Stimulated activated CD4-positive, alpha-beta T cell treated with anti-CD3 and anti-CD28 coated beads, TNF-alpha, amount 100 ng/mL, for 24 hours (primary cell): ENCODE measurements around the gene COX4I2.

ENCODE experiments used
- DNase-seq, 3 experiments: peaks; one replicate each; pipeline ENCODE4 v3.0.0-alpha.2; 2020; ENCODE audit warnings: low read depth in 3 of 3

COX4I2 gene

DNA sequence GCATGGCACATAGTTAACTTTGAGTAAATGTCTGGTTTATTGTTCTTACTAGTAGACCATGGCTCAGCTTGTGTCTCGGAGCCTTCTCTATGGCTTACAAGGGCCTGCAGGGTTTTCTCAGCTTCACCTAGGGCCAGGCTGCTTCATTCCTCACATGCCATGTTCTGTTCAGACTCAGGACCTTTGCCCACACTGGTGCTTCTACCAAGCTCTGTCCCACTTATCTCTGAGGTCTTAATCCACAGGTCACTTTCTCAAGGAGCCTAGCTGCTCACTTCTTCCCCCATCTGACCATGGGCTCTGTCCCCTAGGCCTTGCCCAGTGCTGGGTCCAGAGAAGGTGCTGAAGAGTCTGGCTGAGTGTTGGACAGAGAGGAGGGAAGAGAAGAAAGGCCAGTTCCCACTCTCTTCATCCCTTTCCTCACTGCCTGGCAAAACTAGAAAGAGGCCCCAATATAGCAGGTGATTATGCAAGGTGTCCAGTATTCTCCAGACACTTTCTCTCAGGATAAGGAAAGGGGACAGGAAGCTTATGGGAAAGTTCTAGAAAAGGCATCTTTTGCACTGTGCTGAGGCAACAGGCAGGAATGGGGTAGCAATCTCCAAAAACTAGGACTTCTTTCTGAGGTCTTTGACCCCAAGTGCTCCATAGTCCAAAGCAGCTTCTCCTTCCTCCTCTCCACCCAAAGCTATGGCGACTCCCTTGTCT, 40.0 kb downstream of the COX4I2 start:
- DNase-seq, result no peak

DNA sequence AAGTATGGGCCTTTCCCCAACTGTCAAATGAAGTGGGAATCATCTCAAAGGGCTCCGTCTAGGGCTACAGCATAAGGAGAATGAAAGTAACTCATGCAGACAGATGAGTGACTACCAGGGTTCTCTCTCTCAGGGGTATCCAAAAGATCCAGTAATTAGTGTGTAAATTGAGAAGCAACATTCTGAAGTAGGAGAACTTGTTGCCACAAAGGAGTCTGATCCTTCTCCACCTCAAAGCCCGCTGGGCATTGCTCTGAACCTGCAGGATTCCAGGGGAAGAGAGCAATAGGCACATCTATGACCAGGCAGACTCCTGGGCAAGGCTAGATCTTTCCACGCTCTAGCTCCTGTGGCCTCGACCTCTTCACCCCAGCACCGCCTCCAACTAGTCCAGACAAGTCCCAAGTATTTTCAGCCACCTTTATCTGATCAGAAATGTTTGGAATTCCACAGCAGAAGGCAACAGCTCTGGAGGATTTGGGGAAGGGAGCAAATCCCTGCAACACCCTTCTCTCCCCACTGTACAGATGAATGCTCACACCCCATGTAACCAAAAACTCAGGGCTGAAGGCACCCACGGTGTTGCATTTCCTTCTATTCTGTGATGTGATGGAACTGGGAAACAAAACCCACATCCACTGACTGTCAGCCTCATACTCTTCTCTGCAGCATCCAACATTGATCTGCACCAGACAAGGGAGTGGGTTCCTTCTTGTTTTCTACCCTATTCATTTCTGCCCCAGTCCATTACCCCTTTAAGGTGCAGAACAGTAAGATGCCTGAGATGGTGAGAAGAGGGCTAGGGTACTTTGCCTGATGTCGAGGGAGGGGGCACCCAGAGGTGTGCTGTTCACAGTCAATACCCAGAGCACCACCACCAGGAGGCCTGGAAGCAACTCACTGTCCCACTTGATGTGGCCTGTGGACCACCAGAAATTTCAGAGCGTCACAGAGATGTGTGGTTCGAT, 41.0 kb downstream of the COX4I2 start:
- no peak for DNase-seq

DNA sequence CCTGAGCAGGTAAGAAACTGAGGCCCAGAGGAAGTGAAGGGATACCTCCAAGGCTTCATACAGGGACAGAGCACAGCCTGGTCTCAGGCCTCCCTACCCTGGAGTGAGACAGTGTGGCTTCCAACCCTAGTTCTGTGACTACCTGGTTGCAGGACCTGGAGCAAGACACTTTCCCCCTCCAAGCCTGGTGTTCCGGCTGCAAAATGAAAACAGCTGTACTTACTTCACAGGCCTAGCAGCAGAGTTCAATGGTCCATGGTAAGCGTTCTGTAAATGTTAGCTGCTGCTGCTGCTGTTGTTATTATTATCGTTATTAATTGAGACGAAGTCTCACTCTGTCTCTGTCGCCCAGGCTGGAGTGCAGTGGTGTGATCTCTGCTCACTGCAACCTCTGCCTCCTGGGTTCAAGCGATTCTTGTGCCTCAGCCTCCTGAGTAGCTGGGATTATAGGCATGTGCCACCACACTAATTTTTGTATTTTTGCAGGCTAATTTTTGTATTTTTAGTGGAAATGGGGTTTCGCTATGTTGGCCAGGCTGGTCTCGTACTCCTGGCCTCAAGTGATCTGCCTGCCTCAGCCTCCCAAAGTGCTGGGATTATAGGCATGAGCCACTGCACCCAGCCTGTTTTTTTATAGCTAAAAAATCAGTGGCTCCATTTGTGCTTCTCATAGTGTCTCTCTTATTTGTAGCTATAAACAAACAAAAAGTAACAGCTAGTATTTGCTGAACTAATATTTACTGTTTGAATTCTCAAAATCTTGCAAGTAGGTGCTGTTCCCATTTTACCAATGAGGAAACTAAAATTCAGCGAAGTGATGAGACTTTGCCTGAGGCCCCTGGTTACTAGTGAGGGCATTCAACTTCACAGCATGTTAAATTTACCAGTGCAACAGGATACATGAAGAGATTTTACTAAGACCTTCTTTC, 41.9 kb downstream of the COX4I2 start:
- DNase-seq, result no peak

DNA sequence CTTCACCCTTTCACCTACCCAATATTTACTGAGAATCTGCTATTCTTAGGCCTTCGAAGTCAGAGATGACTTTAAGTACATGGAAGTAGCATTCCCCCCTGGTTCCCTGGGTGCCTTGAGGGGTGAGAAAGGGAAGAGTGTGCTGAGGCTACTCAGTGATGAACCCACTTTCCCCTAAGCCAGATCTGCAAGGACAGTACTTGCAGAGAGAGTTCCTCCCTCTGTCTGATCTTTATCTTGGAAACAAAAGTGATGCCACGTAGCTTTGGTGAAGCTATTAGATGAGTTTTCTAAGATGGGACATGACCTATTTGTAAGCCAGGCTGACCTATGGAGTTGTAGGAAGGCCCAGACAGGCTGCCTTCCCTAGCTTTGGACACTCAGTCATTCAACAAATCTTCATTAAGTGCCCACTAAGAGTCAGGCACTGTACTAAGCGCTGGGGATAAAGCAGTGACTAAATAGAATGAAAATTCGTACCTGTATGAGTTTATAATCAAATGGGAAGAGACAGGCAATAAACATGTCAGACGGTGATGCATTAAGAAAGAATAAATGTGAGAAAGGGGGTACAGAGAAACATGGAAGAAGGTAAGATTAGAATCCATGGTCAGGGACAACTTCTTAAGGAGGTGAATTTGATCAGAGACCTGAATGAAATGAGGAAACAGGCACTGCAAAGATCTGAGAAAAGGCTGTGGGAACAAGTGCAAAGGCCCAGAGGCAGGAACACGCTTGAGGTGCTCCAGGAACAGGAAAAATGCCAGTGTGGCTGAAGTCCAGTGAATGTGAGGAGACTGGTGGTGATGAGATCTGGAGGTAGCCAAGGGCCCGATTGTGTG, 42.8 kb downstream of the COX4I2 start:
- DNase-seq, result no peak

DNA sequence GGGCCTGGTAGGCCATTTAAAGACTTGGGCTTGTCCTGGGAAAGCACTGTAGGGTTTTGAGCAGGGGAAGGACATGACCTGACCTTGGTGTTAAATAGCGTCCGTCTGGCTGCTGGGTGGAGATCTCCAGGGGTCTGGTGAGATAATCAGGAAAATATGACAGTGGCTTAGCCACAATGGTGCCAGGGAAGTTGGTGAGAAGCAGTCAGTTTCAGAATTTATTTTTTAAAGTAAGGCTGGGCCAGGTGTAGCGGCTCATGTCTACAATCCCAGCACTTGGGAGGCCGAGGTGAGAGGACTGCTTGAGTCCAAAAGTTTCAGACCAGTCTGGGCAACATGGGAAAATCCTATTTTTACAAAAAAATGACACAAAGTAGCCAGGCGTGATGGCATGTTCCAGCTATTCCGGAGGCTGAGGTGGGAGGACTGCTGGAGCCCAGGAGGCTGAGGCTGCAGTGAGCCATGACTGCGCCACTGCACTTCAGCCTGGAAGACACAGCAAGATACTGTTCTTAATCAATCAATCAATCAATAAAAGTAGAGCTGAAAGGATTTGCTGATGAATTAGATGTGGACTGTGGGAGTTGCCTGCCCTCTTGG, 43.5 kb downstream of the COX4I2 start:
- DNase-seq, result no peak

DNA sequence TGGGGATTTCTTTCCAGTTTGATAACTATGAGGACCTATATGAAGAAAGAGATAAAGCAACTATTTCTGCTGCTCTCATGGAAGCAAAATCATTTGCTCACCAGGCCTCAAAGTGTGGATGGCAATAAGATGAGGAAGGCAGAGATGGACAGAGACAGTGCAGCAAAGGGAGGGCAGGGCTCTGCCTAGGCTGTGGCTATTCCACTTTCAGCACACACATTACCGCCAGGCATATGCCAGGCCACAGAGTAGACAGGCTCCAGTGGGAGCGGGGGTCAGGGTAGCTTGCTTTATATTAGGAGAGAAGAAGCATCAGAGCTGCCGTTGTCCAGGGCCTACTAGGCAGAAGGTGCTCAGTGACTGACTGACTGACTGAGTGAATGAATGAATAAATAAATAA, 44.1 kb downstream of the COX4I2 start:
- DNase-seq, result no peak

DNA sequence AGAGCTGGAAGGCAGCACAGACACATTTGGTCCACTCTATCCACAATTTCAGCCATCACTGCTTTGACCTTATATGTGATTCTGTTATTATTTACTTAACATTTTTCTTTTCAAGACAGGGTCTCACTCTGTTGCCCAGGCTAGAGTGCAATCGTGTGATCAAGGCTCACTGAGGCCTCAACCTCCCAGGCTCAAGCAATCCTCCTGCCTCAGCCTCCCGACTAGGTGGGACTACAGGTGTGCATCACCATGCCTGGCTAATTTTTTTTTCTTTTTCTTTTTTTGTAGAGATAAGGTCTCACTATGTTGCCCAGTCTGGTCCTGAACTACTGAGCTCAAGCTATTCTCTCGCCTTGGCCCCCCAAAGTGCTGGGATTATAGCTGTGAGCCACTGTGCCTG, 44.6 kb downstream of the COX4I2 start:
- DNase-seq, result no peak

DNA sequence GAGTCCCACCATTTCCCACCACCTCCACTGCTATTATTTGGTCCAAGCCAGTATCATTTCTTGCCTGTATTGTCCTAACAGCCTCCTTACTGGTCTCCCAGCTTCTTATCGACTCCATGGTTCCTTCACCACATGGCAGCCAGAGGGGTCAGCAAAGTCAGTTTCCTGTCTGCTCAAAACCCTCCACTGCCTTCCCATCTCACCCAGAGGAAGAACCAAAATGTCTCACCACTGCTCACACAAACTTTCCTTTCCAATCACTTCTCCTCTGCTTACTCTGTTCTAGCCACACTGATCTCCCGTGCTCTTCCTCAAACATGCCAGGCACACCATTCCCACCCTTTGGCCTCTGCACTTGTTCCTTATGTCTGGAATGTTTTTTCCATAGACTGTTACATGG, 45.2 kb downstream of the COX4I2 start:
- no peak for DNase-seq

DNA sequence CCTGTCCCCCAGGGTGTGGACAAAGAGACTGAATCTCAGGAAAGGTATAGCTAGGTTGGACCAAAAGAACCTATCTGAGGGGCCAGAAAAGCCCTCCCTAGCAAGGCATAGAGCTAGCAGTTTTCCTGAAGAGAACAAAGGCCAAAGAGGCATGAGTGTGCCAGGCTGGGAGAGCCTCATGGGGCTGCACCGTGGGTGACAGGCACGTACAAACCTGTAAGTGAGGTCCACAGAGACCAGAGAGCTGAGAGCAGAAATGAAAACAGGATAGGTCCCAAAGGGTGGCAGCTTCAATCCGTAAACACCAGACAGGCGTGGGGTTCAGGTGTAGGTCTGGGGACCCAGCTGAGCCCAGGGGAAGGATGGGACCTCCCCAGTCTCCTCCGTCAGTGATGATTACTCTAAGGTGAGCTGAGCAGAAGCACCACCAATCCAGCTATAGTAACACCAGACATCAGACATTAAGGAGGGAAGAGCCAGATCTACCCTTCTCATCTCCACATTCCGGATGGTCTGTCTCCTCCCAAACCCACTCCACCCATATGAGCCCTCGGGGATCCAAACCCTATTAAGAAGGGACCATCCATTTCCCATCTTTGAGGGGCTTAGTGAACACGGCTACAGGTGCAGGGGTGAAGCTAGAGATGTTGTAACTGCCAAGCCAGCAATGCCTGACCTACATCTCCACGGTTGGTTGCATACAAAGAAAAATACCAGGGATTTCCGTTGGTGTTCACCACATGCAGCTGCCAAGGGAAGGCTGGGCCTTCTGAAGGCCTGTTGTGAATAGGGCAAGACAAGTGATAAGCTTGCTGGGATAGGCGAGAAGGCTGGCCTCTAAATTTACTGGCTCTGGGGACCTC, 46.7 kb downstream of the COX4I2 start:
- no peak for DNase-seq

DNA sequence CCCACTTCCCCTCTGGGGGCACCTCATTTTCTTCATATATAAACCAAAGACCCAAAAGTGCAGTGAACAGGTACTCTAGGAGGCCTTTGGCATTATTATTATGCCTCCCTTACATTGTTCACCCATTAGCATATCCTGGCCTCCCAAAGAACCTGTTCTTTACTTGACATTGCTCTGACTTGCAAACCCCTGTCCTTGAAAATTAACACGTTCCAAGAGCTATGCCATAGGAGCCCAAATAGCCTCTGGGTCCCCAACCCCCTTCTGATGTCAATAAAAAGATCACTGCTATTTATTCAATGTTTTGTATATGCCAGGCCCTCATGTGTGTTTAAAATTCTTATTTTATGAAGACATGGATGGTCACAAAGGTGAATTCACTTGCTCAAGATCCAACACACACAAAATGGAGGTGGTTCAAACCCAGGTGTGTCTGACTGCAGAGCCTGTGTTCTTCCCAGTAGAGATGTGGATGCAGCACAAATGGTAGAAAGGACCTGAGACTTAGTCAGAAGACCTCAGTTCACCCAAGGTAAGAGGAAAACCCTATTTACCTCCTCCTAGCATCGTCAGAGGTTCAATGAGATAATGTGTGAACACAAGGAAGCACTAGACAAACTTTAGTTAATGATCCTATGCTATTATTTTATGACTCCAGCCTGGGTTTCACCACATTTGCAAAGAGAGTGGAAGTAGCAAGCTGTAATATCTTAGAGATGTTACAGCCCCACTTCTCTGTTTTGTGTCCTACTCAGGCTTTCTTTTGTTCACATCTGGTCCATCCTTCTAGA, 48.3 kb downstream of the COX4I2 start:
- no peak for DNase-seq

DNA sequence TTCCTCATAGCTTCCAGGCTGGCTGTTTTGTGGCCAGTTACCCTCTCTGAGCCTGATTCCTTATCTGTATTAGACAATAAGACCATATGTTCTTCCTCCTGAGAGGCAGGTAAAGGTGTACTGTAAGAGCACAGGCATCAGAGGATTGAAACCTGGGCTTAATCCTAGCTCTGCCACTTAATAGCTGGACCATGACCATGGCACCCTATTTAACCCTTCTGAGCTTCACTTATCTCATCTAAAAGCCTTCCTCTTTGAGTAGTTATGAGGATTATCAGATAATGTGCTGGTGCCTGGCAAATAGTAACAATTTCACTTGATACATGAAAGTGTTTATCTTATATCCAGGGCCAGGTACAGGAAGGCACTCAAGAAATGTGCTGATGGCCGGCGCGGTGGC, 50.1 kb downstream of the COX4I2 start:
- no peak for DNase-seq

DNA sequence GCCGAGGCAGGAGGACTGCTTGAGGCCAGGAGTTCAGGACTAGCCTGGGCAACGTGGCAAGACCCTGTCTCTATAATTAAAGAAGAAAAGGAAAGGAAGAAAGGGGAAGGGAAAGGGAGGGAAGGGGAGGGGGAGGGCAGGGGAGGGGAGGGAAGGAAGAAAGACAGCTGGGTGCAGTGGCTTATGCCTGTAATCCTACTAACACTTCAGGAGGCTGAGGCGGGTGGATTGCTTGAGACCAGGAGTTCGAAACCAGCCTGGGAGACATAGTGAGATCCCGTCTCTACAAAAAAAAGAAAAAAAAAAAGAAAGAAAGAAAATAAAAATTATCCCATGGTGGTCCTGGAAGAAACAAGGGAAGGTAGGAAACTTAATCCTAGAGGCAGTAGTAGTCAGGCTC, 51.4 kb downstream of the COX4I2 start:
- no peak for DNase-seq

DNA sequence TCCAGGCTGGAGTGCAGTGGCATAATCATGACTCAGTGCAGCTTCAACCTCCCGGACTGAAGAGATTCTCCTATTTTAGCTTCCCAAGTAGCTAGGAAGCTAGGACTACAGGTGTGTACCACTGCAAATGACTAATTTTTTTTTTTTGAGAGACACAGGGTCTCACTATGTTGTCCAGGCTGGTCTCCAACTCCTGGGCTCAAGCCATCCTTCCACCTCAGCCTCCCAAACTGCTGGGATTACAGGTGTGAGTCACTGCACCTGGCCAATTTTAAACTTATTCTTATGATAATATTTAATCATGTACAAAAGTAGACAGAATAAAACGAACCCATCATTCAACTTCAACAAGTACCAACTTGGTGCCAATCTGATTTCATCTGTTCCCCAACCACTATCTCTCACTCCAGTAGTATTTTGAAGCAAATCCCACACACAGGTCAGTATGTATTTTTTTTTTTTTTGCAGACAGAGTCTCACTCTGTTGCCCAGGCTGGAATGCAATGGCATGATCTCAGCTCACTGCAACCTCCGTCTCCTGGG, 52.5 kb downstream of the COX4I2 start:
- no peak for DNase-seq

DNA sequence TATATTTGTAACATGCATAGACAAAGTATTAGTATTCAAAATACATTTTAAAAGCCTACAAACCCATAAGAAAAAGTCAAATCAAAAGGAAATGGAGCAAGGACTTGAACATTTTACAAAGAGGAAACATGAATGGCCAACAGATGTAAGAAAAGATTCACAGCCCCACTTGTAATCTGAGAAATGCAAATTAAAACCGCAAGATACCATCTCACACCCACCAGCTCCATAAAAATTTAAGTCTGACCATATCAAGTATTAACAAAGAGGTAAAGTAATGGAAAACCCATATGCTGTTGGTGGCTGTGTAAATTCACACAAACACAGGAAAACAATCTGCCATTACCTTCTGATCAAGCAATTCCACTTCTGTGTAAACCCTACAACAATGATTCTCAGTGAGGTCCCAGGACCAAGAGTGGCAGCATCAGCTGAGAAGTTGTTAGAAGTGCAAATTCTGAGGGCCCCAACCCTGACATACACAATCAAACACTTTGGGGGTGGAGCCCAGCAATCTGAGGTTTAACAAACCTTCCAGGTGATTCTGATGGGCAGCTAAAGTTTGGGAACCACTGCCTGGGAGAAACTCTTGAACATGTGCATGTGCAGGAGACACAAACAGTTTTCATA, 54.0 kb downstream of the COX4I2 start:
- no peak for DNase-seq

DNA sequence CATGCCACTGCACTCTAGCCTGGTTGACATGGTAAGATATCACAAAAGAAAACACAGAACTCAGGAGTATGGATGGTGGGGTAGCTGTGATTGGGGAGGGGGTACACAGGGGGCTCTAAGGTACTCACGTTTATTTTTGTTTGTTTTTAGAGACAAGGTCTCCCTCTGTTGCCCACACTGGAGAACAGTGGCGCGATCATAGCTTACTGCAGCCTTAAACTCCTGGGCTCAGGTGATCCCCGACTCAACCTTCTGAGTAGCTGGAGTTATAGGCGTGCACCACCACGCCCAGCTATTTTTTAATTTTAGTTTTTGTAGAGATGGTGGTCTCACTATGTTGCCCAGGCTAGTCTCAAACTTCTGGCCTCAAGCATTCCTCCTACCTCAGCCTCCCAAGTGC, 55.7 kb downstream of the COX4I2 start:
- no peak for DNase-seq

DNA sequence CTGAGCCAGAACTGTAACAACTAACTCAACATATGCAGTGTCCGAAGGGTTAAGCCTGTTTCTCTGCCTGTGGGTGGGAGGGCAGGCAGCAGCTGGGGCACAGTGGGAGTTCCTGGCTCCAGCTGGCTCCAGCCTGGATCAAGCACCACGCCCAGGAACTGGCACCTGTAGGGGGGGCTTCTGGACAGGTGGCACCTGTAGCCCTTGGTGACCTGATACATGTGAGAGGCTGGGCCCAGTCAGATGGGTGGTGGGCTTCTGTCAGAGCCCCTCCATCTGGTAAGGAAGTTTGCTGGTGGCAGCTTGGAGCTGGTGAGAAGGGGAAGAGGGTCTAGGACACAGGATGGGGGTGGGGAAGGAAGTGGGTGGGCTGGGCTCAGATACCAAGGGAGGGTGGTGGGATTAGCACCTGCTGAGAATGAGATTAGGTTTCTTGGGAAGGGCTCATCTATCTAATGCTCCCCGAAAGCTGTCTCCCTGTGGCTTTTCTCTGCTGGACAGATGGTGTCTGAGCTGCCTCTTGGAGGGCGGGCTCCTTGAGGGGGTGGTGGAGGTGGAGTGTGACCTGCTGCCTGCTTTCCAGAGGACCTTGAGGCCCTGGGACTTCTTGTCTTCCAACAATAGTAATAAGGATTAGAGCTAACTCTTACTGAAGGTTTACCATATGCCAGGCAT, 56.4 kb downstream of the COX4I2 start:
- no peak for DNase-seq
